Mammary epithelial cell (primary cell): ENCODE measurements around the gene TET2.

Experiments
- EZH2 ChIP-seq: IDR thresholded peaks from 2 replicates; pipeline ENCODE4 v1.6.1; 2012; ENCODE audit warnings: low read length, inconsistent platforms, borderline replicate concordance
- TF ChIP-seq, protein P1 (sequence below), 2 donors: IDR thresholded peaks in 1 of 2; conservative IDR thresholded peaks in 1 of 2; 2 replicates each; pipeline ENCODE4 v1.5.1; 2011 to 2012; ENCODE audit warnings: inconsistent platforms in 2 of 2, low read length in 2 of 2, mild to moderate bottlenecking in 2 of 2, control low read depth in 1 of 2, low read depth in 1 of 2; ENCODE audit not compliant: insufficient read depth in 1 of 2; ENCODE audit errors: extremely low read depth in 1 of 2

- TF ChIP-seq, protein P1, sequence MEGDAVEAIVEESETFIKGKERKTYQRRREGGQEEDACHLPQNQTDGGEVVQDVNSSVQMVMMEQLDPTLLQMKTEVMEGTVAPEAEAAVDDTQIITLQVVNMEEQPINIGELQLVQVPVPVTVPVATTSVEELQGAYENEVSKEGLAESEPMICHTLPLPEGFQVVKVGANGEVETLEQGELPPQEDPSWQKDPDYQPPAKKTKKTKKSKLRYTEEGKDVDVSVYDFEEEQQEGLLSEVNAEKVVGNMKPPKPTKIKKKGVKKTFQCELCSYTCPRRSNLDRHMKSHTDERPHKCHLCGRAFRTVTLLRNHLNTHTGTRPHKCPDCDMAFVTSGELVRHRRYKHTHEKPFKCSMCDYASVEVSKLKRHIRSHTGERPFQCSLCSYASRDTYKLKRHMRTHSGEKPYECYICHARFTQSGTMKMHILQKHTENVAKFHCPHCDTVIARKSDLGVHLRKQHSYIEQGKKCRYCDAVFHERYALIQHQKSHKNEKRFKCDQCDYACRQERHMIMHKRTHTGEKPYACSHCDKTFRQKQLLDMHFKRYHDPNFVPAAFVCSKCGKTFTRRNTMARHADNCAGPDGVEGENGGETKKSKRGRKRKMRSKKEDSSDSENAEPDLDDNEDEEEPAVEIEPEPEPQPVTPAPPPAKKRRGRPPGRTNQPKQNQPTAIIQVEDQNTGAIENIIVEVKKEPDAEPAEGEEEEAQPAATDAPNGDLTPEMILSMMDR (conservative IDR thresholded peaks at IDR 0.05 in 1 of 2, IDR thresholded peaks at IDR 0.05 in 1 of 2; ENCODE audit: extremely low read depth in 1 of 2, insufficient read depth in 1 of 2, low read depth in 1 of 2, low read length in 2 of 2), result no peak
- no peak for TF ChIP-seq EZH2
Measured at GRCh38 chr4:105283501-105283900, 136.8 kb downstream of the TET2 start.
